Epithelial cell of esophagus (primary cell): ENCODE measurements around the gene CIBAR2.

Experiments
- DNase-seq: peaks from one replicate; pipeline ENCODE4 v3.0.0; 2010; ENCODE audit warnings: low read depth
- H3K4me3 ChIP-seq: 2 replicates; pipeline ENCODE4 v1.5.1; 2011; ENCODE audit warnings: mild to moderate bottlenecking, low read length, control low read depth
- TF ChIP-seq, protein P1 (sequence below): IDR thresholded peaks from 2 replicates; pipeline ENCODE4 v1.5.1; 2011; ENCODE audit warnings: low read depth, mild to moderate bottlenecking, low read length, control low read depth, inconsistent platforms; ENCODE audit not compliant: insufficient read depth; ENCODE audit errors: missing control alignments

Gene CIBAR2

GRCh38 chr16:85134789-85135142, 22.5 kb upstream of the CIBAR2 start:
- TF ChIP-seq, protein P1, sequence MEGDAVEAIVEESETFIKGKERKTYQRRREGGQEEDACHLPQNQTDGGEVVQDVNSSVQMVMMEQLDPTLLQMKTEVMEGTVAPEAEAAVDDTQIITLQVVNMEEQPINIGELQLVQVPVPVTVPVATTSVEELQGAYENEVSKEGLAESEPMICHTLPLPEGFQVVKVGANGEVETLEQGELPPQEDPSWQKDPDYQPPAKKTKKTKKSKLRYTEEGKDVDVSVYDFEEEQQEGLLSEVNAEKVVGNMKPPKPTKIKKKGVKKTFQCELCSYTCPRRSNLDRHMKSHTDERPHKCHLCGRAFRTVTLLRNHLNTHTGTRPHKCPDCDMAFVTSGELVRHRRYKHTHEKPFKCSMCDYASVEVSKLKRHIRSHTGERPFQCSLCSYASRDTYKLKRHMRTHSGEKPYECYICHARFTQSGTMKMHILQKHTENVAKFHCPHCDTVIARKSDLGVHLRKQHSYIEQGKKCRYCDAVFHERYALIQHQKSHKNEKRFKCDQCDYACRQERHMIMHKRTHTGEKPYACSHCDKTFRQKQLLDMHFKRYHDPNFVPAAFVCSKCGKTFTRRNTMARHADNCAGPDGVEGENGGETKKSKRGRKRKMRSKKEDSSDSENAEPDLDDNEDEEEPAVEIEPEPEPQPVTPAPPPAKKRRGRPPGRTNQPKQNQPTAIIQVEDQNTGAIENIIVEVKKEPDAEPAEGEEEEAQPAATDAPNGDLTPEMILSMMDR: no peak
- no peak for DNase-seq
- H3K4me3 ChIP-seq: no peak overlapping the region

- TF ChIP-seq, protein P1: no peak
- no peak for DNase-seq
- no peak overlapping the region for H3K4me3 ChIP-seq
Observed at GRCh38 chr16:85134076-85134788, 22.0 kb upstream of the CIBAR2 start.

- TF ChIP-seq, protein P1: no peak
- DNase-seq: no peak
- H3K4me3 ChIP-seq: no peak overlapping the region
Observed at GRCh38 chr16:85133290-85133599, 21.0 kb upstream of the CIBAR2 start.

DNA sequence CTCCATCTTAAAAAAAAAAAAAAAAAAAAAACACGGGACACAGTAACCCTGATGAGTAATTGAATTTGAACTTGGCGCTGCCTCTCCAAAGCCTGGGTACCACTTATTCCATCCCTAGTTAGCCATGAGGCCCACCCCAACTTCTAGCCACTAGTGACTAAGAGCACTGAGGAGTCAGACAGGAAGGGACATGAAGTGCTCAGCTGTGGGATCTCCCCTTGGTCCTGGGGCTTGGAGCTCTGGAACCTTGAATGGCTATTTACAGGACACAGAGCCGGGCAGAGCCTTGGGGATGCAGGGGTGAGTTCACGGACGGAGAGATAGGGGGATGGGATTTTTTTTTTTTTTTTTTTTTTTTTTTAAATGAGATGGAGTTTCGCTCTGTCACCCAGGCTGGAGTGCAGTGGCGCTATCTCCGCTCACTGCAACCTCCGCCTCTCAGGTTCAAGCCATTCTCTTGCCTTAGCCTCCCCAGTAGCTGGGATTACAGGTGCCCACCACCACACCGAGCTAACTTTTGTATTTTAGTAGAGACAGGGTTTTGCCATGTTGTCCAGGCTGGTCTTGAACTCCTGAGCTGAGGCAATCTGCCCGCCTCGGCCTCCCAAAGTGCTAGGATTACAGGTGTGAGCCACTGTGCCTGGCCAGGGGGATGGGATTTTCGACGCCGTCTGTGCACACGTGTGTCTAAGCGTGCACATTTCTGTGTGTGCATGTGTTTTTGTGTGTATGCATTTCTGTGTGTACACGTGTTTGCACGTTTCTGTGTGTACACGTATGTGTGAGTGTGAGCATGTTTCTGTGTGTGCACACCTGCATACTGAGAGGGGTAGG, 20.4 kb upstream of the CIBAR2 start:
- DNase-seq: no peak
- TF ChIP-seq, protein P1: no peak
- no peak overlapping the region for H3K4me3 ChIP-seq

DNA sequence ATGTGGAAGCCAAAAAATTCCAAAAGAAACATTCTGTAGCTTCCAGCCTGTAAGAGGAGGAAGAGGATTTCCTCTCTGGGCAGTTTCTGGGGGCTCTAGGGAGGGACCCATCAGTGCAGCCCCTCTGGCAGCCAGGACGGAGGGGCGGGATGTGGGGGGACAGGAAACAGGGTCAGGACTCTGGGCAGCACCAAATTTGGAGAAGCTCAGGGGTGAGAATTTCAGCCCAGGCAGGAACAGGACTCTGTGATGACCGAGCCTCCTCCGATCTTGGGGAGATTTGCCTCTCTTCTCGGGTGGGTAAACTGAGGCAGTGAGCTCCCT, 18.4 kb upstream of the CIBAR2 start:
- TF ChIP-seq, protein P1: no peak
- DNase-seq: no peak
- H3K4me3 ChIP-seq: no peak overlapping the region

- TF ChIP-seq, protein P1: no peak
- H3K4me3 ChIP-seq: no peak overlapping the region
- DNase-seq: no peak
Observed at GRCh38 chr16:85129876-85130704, 17.8 kb upstream of the CIBAR2 start.
